KMS-11 (cell line): ENCODE data around the gene LCN1.

Source experiments
- H2AFZ ChIP-seq: fragments of 200-600 bp; sonication (generic); 2 replicates; pipeline ENCODE4 v1.6.1; 2016; ENCODE audit warnings: antibody characterized with exemption, mixed run types, low read depth
- H3K27ac ChIP-seq: fragments of 200-600 bp; sonication (generic); 2 replicates; pipeline ENCODE4 v1.6.1; 2016; ENCODE audit warnings: mild to moderate bottlenecking, mixed run types
- H3K27me3 ChIP-seq: fragments of 200-600 bp; sonication (generic); 2 replicates; pipeline ENCODE4 v1.6.1; 2017; ENCODE audit warnings: mild to moderate bottlenecking, low read depth, mixed run types, moderate library complexity; ENCODE audit not compliant: insufficient read depth
- H3K36me3 ChIP-seq: fragments of 200-600 bp; sonication (generic); 2 replicates; pipeline ENCODE4 v1.6.1; 2017; ENCODE audit warnings: mild to moderate bottlenecking, mixed run types; ENCODE audit not compliant: insufficient read depth
- H3K4me1 ChIP-seq: fragments of 200-600 bp; sonication (generic); 2 replicates; pipeline ENCODE4 v1.6.1; 2016; ENCODE audit warnings: mild to moderate bottlenecking, low read depth, mixed run types; ENCODE audit not compliant: poor library complexity, severe bottlenecking
- H3K4me2 ChIP-seq: fragments of 200-600 bp; sonication (generic); 2 replicates; pipeline ENCODE4 v1.7.0; 2016; ENCODE audit warnings: mild to moderate bottlenecking, mixed run types
- H3K4me3 ChIP-seq: fragments of 200-600 bp; sonication (generic); IDR thresholded peaks from 2 replicates; pipeline ENCODE4 v1.6.1; 2017; ENCODE audit warnings: low read depth, low read length, mixed read lengths; ENCODE audit not compliant: insufficient read depth
- H3K79me2 ChIP-seq: fragments of 200-600 bp; sonication (generic); 2 replicates; pipeline ENCODE4 v1.6.1; 2016; ENCODE audit warnings: low read depth, mixed run types; ENCODE audit not compliant: insufficient read depth
- H3K9ac ChIP-seq: fragments of 200-600 bp; sonication (generic); 2 replicates; pipeline ENCODE4 v1.6.1; 2016; ENCODE audit warnings: mild to moderate bottlenecking, mixed run types
- H4K20me1 ChIP-seq: fragments of 200-600 bp; sonication (generic); 2 replicates; pipeline ENCODE4 v1.6.1; 2016; ENCODE audit warnings: mild to moderate bottlenecking, mixed run types; ENCODE audit not compliant: insufficient read depth
- CTCF ChIP-seq: fragments of 200-600 bp; sonication (generic); conservative IDR thresholded peaks from 2 replicates; pipeline ENCODE4 v1.6.1; 2017; ENCODE audit warnings: low read depth, mild to moderate bottlenecking, antibody characterized with exemption, low read length, moderate library complexity, mixed read lengths

The LCN1 gene

GRCh38 chr9:135500525-135501260, 20.5 kb upstream of the LCN1 start, which contains the start of gene MRPS2:
TSS of gene MRPS2 (plus strand) at chr9:135500682. CDS start at chr9:135500711, 29 bp downstream.
- peak within 1 kb of the TSS; percentile 79 for H3K9ac ChIP-seq
- H3K4me2 ChIP-seq: peak within 1 kb of the TSS; percentile 99
- H3K4me3 ChIP-seq: no peak within 1 kb of the TSS
- peak; percentile 50 for TF ChIP-seq CTCF
- peak within 1 kb of the TSS; percentile 38 for H3K27ac ChIP-seq
- H3K27me3 ChIP-seq: peaks cover 11% of the 10 kb centered on the region; the same call in 1 of the 2 replicates
- H3K36me3 ChIP-seq: no peaks in the 10 kb centered on the region; the same call in 1 of the 2 replicates
- peaks cover 12% of the 10 kb centered on the region for H3K79me2 ChIP-seq
- H3K4me1 ChIP-seq: peaks cover 7% of the 10 kb centered on the region
- H2AFZ ChIP-seq: peak within 1 kb of the TSS; percentile 83
- H4K20me1 ChIP-seq: no peaks in the 10 kb centered on the region

GRCh38 chr9:135501261-135502167, 19.7 kb upstream of the LCN1 start:
- TF ChIP-seq CTCF: no peak
- peak overlapping the region; percentile 99 for H3K4me2 ChIP-seq
- H3K4me3 ChIP-seq: no peak overlapping the region
- H3K4me1 ChIP-seq: peaks cover 7% of the 10 kb centered on the region
- peak overlapping the region; percentile 83; the same call in 1 of the 2 replicates for H2AFZ ChIP-seq
- H4K20me1 ChIP-seq: no peaks in the 10 kb centered on the region
- peak overlapping the region; percentile 79 for H3K9ac ChIP-seq
- H3K79me2 ChIP-seq: peaks cover 12% of the 10 kb centered on the region
- H3K36me3 ChIP-seq: no peaks in the 10 kb centered on the region; the same call in 1 of the 2 replicates
- H3K27ac ChIP-seq: no peak overlapping the region
- peaks cover 8% of the 10 kb centered on the region; the same call in 1 of the 2 replicates for H3K27me3 ChIP-seq

- no peaks in the 10 kb centered on the region; the same call in 1 of the 2 replicates for H3K36me3 ChIP-seq
- H3K4me3 ChIP-seq: no peak overlapping the region
- no peaks in the 10 kb centered on the region for H4K20me1 ChIP-seq
- no peak overlapping the region for H2AFZ ChIP-seq
- peaks cover 7% of the 10 kb centered on the region for H3K4me1 ChIP-seq
- no peak overlapping the region for H3K9ac ChIP-seq
- peaks cover 12% of the 10 kb centered on the region for H3K79me2 ChIP-seq
- no peak overlapping the region for H3K27ac ChIP-seq
- peaks cover 8% of the 10 kb centered on the region; the same call in 1 of the 2 replicates for H3K27me3 ChIP-seq
- peak overlapping the region; percentile 99 for H3K4me2 ChIP-seq
- TF ChIP-seq CTCF: no peak
Observed at GRCh38 chr9:135502168-135502872, 18.9 kb upstream of the LCN1 start.

- peaks cover 6% of the 10 kb centered on the region; the same call in 1 of the 2 replicates for H3K27me3 ChIP-seq
- TF ChIP-seq CTCF: no peak
- H2AFZ ChIP-seq: no peak overlapping the region
- H3K9ac ChIP-seq: no peak overlapping the region
- H3K36me3 ChIP-seq: no peaks in the 10 kb centered on the region; the same call in 1 of the 2 replicates
- H3K4me3 ChIP-seq: no peak overlapping the region
- H3K4me2 ChIP-seq: no peak overlapping the region
- H3K79me2 ChIP-seq: peaks cover 12% of the 10 kb centered on the region
- no peak overlapping the region for H3K27ac ChIP-seq
- H4K20me1 ChIP-seq: no peaks in the 10 kb centered on the region
- H3K4me1 ChIP-seq: peaks cover 7% of the 10 kb centered on the region
Observed at GRCh38 chr9:135502873-135503321, 18.3 kb upstream of the LCN1 start.
